ENCODE measurements around the gene TEAD1.

DNA sequence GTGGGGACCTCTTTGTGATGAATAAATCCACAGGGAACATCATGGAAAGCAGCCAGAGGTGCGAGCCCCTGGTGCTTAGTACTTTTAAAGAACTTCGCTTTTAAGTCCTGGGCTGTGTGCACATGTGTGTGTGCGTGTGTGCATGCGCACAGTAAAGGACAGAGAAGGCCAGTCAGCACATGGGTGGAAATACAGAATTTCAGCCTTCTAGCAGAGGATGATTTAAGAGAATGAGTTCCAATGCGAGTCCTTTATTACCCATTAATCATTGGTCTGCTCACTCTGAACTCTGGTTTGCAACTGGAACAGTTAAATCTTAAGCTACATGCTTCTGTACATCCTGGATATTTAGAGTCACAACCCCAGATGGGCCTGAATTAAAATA is 18.9 kb downstream of the TEAD1 start:
- TF ChIP-seq EZH2 (IDR thresholded peaks at IDR 0.05; ENCODE audit: borderline replicate concordance, insufficient read depth, low read length, poor library complexity, severe bottlenecking) (no peak), CTCF (IDR thresholded peaks at IDR 0.05; ENCODE audit: poor library complexity, severe bottlenecking) (no peak), EP300 (conservative IDR thresholded peaks at IDR 0.05; ENCODE audit: poor library complexity, severe bottlenecking) (no peak), TAF1 (IDR thresholded peaks at IDR 0.05; ENCODE audit: low read depth) (no peak), SMC3 (conservative IDR thresholded peaks at IDR 0.05; ENCODE audit: poor library complexity) (no peak), RAD21 (conservative IDR thresholded peaks at IDR 0.05) (no peak), POLR2AphosphoS5 (IDR thresholded peaks at IDR 0.05) (no peak), MXI1 (conservative IDR thresholded peaks at IDR 0.05; ENCODE audit: poor library complexity, severe bottlenecking) (no peak), REST (IDR thresholded peaks at IDR 0.05; ENCODE audit: borderline replicate concordance) (no peak)

Measured in neural cell (in vitro differentiated cells).